ENCODE results near the gene FHIT.

GRCh38 chr3:59882746-59883145 lies 1368.5 kb downstream of the FHIT start:
- TF ChIP-seq CTCF (IDR thresholded peaks at IDR 0.05) = no peak
- TF ChIP-seq POLR2A (IDR thresholded peaks at IDR 0.05) = no peak
